Activated CD4-positive, alpha-beta memory T cell treated with anti-CD3 and anti-CD28 coated beads, Interleukin-2, amount 10 ng/mL, durations not matched to agents 7 days and 5 days (primary cell): Measurements from ENCODE around the gene TIMM23. TPM values are rescaled to one million over a fixed set of nuclear protein-coding genes. Genes with fewer than 3 reads are reported as not detected.
"Not testable (repeated sequence)": the region's sequence is repeated elsewhere in the genome, so short reads cannot be mapped to it uniquely, and the experiment has no call there.

Experiments used
- CTCF ChIA-PET: fragments of 350-600 bp; sonication (Branson Sonifier 250); formaldehyde crosslinking; loops from one replicate; lab custom pipeline; 2021; ENCODE audit warnings: antibody characterized with exemption, inconsistent platforms; lab: Charles Lee
- POLR2A ChIA-PET: fragments of 350-600 bp; sonication (Branson Sonifier 250); formaldehyde crosslinking; loops from one replicate; lab custom pipeline; 2021; ENCODE audit warnings: antibody characterized with exemption; lab: Charles Lee
- DNase-seq: peaks from one replicate; pipeline ENCODE4 v3.0.0-alpha.2; 2020
- H3K27ac Mint-ChIP-seq: one replicate; pipeline ENCODE4 v1.8.0; 2021; ENCODE audit warnings: mild to moderate bottlenecking, mixed read lengths
- H3K27me3 Mint-ChIP-seq: one replicate; pipeline ENCODE4 v1.8.0; 2021; ENCODE audit warnings: mixed read lengths
- H3K36me3 Mint-ChIP-seq: one replicate; pipeline ENCODE4 v1.8.0; 2021; ENCODE audit warnings: low read depth, mixed read lengths
- H3K4me1 Mint-ChIP-seq: one replicate; pipeline ENCODE4 v1.8.0; 2021; ENCODE audit warnings: mixed read lengths
- H3K4me3 Mint-ChIP-seq: one replicate; pipeline ENCODE4 v1.8.0; 2021; ENCODE audit warnings: mild to moderate bottlenecking, mixed read lengths
- H3K9me3 Mint-ChIP-seq: one replicate; pipeline ENCODE4 v1.8.0; 2021; ENCODE audit warnings: mixed read lengths
- total RNA-seq, 2 experiments: library from RNA; stranded (reverse); gene quantifications; one replicate each; pipeline ENCODE4 v1.2.3, GENCODE V29; 2021

Gene TIMM23
- total RNA-seq, 2 experiments from 2014 or later: 45.2 to 48.2 TPM

GRCh38 chr10:46001187-46001756 lies 29.0 kb downstream of the TIMM23 start:
- H3K27ac Mint-ChIP-seq: no peak overlapping the region
- POLR2A ChIA-PET: interaction anchor here (0.8 to 1.6 kb wide), 3 partner anchors 13 to 29 kb away, joined by 3 to 4 read pairs (median 3); partner anchors contain the start of gene TIMM23
- CTCF ChIA-PET: interaction anchor here (1.0 to 2.0 kb wide), 2 partner anchors 27 to 29 kb away, joined by 3 to 4 read pairs; partner anchors contain the start of gene TIMM23
- no peaks in the 10 kb centered on the region for H3K27me3 Mint-ChIP-seq
- H3K4me3 Mint-ChIP-seq: no peak overlapping the region
- peaks cover 64% of the 10 kb centered on the region for H3K36me3 Mint-ChIP-seq
- no peaks in the 10 kb centered on the region for H3K9me3 Mint-ChIP-seq
- DNase-seq: no peak
- H3K4me1 Mint-ChIP-seq: no peaks in the 10 kb centered on the region

- not testable (repeated sequence) for H3K27ac Mint-ChIP-seq, H3K4me3 Mint-ChIP-seq, H3K9me3 Mint-ChIP-seq, H3K4me1 Mint-ChIP-seq, H3K27me3 Mint-ChIP-seq, DNase-seq
- POLR2A ChIA-PET: interaction anchor here (0.8 to 1.6 kb wide), 3 partner anchors 12 to 30 kb away, joined by 3 to 4 read pairs (median 3); partner anchors contain the start of gene TIMM23
- peaks cover 67% of the 10 kb centered on the region for H3K36me3 Mint-ChIP-seq
- CTCF ChIA-PET: interaction anchor here (2.0 kb wide), 1 partner anchor 26 kb away, joined by 4 read pairs; no protein-coding TSS in a partner anchor
These were observed 29.9 kb downstream of the TIMM23 start for GRCh38 chr10:46002189-46002687.

- no peaks in the 10 kb centered on the region for H3K27me3 Mint-ChIP-seq
- peaks cover 66% of the 10 kb centered on the region for H3K36me3 Mint-ChIP-seq
- POLR2A ChIA-PET: interaction anchor here (1.5 kb wide), 1 partner anchor 14 kb away, joined by 4 read pairs; no protein-coding TSS in a partner anchor
- no peak for DNase-seq
- H3K4me1 Mint-ChIP-seq: no peaks in the 10 kb centered on the region
- CTCF ChIA-PET: interaction anchor here (1.4 to 2.0 kb wide), 2 partner anchors 25 kb away, joined by 4 read pairs; no protein-coding TSS in a partner anchor
- no peak overlapping the region for H3K4me3 Mint-ChIP-seq
- H3K9me3 Mint-ChIP-seq: no peaks in the 10 kb centered on the region
- H3K27ac Mint-ChIP-seq: no peak overlapping the region
These were observed 30.8 kb downstream of the TIMM23 start for GRCh38 chr10:46002916-46003693.

- ChIA-PET POLR2A (interaction anchor here (1.5 kb wide), 2 partner anchors 12 to 18 kb away, joined by 3 to 4 read pairs; no protein-coding TSS in a partner anchor), CTCF (interaction anchor here (1.0 to 1.4 kb wide), 2 partner anchors 23 to 770 kb away, joined by 3 to 4 read pairs; no protein-coding TSS in a partner anchor)
- H3K4me3 Mint-ChIP-seq: no peak overlapping the region
- peaks cover 64% of the 10 kb centered on the region for H3K36me3 Mint-ChIP-seq
- no peaks in the 10 kb centered on the region for H3K9me3 Mint-ChIP-seq
- no peaks in the 10 kb centered on the region for H3K27me3 Mint-ChIP-seq
- no peak overlapping the region for H3K27ac Mint-ChIP-seq
- no peak for DNase-seq
- no peaks in the 10 kb centered on the region for H3K4me1 Mint-ChIP-seq
These were observed 32.7 kb downstream of the TIMM23 start for GRCh38 chr10:46004963-46005362.

- H3K4me3 Mint-ChIP-seq: no peak overlapping the region
- H3K36me3 Mint-ChIP-seq: peaks cover 62% of the 10 kb centered on the region
- CTCF ChIA-PET: no interaction called here
- H3K4me1 Mint-ChIP-seq: no peaks in the 10 kb centered on the region
- DNase-seq: no peak
- POLR2A ChIA-PET: interaction anchor here (1.5 kb wide), 1 partner anchor 18 kb away, joined by 3 read pairs; no protein-coding TSS in a partner anchor
- H3K27ac Mint-ChIP-seq: no peak overlapping the region
- H3K27me3 Mint-ChIP-seq: no peaks in the 10 kb centered on the region
- no peaks in the 10 kb centered on the region for H3K9me3 Mint-ChIP-seq
These were observed 33.1 kb downstream of the TIMM23 start for GRCh38 chr10:46005383-46005782.

GRCh38 chr10:46006219-46006618 lies 33.9 kb downstream of the TIMM23 start:
- ChIA-PET CTCF (interaction anchor here (3.5 kb wide), 1 partner anchor 23 kb away, joined by 12 read pairs; no protein-coding TSS in a partner anchor), POLR2A (no interaction called here)
- Mint-ChIP-seq H3K27ac (no peak overlapping the region), H3K4me3 (no peak overlapping the region), H3K36me3 (peaks cover 65% of the 10 kb centered on the region), H3K9me3 (no peaks in the 10 kb centered on the region), H3K4me1 (no peaks in the 10 kb centered on the region), H3K27me3 (no peaks in the 10 kb centered on the region)
- no peak for DNase-seq

- POLR2A ChIA-PET: no interaction called here
- Mint-ChIP-seq H3K4me1 (peaks cover 9% of the 10 kb centered on the region), H3K4me3 (no peak overlapping the region), H3K27me3 (no peaks in the 10 kb centered on the region), H3K9me3 (no peaks in the 10 kb centered on the region), H3K36me3 (peaks cover 67% of the 10 kb centered on the region), H3K27ac (no peak overlapping the region)
- CTCF ChIA-PET: interaction anchor here (1.1 kb wide), 1 partner anchor 17 kb away, joined by 3 read pairs; no protein-coding TSS in a partner anchor
- no peak for DNase-seq
These were observed 40.5 kb downstream of the TIMM23 start for GRCh38 chr10:46012746-46013145.

- peaks cover 17% of the 10 kb centered on the region for H3K4me1 Mint-ChIP-seq
- H3K4me3 Mint-ChIP-seq: no peak overlapping the region
- DNase-seq: no peak
- ChIA-PET CTCF (interaction anchor here (1.0 kb wide), 1 partner anchor 13 kb away, joined by 4 read pairs; no protein-coding TSS in a partner anchor), POLR2A (interaction anchor here (1.3 kb wide), 1 partner anchor 13 kb away, joined by 3 read pairs; no protein-coding TSS in a partner anchor)
- H3K27ac Mint-ChIP-seq: no peak overlapping the region
- peaks cover 64% of the 10 kb centered on the region for H3K36me3 Mint-ChIP-seq
- no peaks in the 10 kb centered on the region for H3K27me3 Mint-ChIP-seq
- no peaks in the 10 kb centered on the region for H3K9me3 Mint-ChIP-seq
These were observed 41.9 kb downstream of the TIMM23 start for GRCh38 chr10:46014206-46014605.

GRCh38 chr10:46014683-46015405 lies 42.6 kb downstream of the TIMM23 start:
- no peak overlapping the region for H3K4me3 Mint-ChIP-seq
- H3K4me1 Mint-ChIP-seq: peaks cover 23% of the 10 kb centered on the region
- ChIA-PET CTCF (interaction anchor here (1.0 to 1.2 kb wide), 2 partner anchors 12 to 15 kb away, joined by 4 read pairs; no protein-coding TSS in a partner anchor), POLR2A (interaction anchor here (1.3 kb wide), 1 partner anchor 13 kb away, joined by 3 read pairs; no protein-coding TSS in a partner anchor)
- DNase-seq: no peak
- peak overlapping the region; percentile 40 for H3K27ac Mint-ChIP-seq
- H3K27me3 Mint-ChIP-seq: no peaks in the 10 kb centered on the region
- H3K36me3 Mint-ChIP-seq: peaks cover 61% of the 10 kb centered on the region
- H3K9me3 Mint-ChIP-seq: no peaks in the 10 kb centered on the region

GRCh38 chr10:46016190-46016589 lies 43.9 kb downstream of the TIMM23 start:
- Mint-ChIP-seq H3K27ac (no peak overlapping the region), H3K27me3 (no peaks in the 10 kb centered on the region), H3K9me3 (no peaks in the 10 kb centered on the region), H3K4me3 (no peak overlapping the region), H3K36me3 (peaks cover 51% of the 10 kb centered on the region), H3K4me1 (peaks cover 32% of the 10 kb centered on the region)
- no peak for DNase-seq
- CTCF ChIA-PET: interaction anchor here (0.6 to 4.1 kb wide), 3 partner anchors 12 to 88 kb away, joined by 3 to 21 read pairs (median 4); no protein-coding TSS in a partner anchor
- POLR2A ChIA-PET: interaction anchor here (1.1 to 1.2 kb wide), 3 partner anchors 11 to 14 kb away, joined by 3 to 4 read pairs (median 4); no protein-coding TSS in a partner anchor

GRCh38 chr10:46016811-46017210 lies 44.5 kb downstream of the TIMM23 start:
- no peak overlapping the region for H3K4me3 Mint-ChIP-seq
- no peaks in the 10 kb centered on the region for H3K27me3 Mint-ChIP-seq
- POLR2A ChIA-PET: interaction anchor here (1.2 kb wide), 2 partner anchors 13 to 15 kb away, joined by 4 read pairs; no protein-coding TSS in a partner anchor
- peaks cover 36% of the 10 kb centered on the region for H3K4me1 Mint-ChIP-seq
- H3K9me3 Mint-ChIP-seq: no peaks in the 10 kb centered on the region
- peaks cover 48% of the 10 kb centered on the region for H3K36me3 Mint-ChIP-seq
- no peak for DNase-seq
- H3K27ac Mint-ChIP-seq: no peak overlapping the region
- CTCF ChIA-PET: interaction anchor here (0.6 to 4.1 kb wide), 2 partner anchors 11 to 88 kb away, joined by 3 to 21 read pairs; no protein-coding TSS in a partner anchor
